OCI-LY1 (cell line): ENCODE results near the gene CCDC127.

Source experiments
- H2AFZ ChIP-seq: fragments of 200-600 bp; sonication (generic), shearing (Covaris generic); 2 replicates; pipeline ENCODE4 v1.6.0; 2014; ENCODE audit warnings: antibody characterized with exemption, mild to moderate bottlenecking, low read length
- H3F3A ChIP-seq: fragments of 200-600 bp; sonication (generic), shearing (Covaris generic); 2 replicates; pipeline ENCODE4 v1.6.0; 2014; ENCODE audit warnings: mild to moderate bottlenecking, antibody characterized with exemption, low read length, moderate library complexity; ENCODE audit not compliant: insufficient read depth
- H3K27ac ChIP-seq: fragments of 200-600 bp; sonication (generic); 2 replicates; pipeline ENCODE4 v1.5.1; 2014; ENCODE audit warnings: low read length, mixed run types, mild to moderate bottlenecking, low read depth; ENCODE audit not compliant: poor library complexity, severe bottlenecking
- H3K27me3 ChIP-seq: fragments of 200-600 bp; sonication (generic); 2 replicates; pipeline ENCODE4 v1.6.0; 2014; ENCODE audit warnings: antibody characterized with exemption, mild to moderate bottlenecking, low read length, moderate library complexity; ENCODE audit not compliant: insufficient read depth
- H3K36me3 ChIP-seq: fragments of 200-600 bp; sonication (generic); 2 replicates; pipeline ENCODE4 v1.6.1; 2014; ENCODE audit warnings: mild to moderate bottlenecking, antibody characterized with exemption, low read length, moderate library complexity, mixed read lengths; ENCODE audit not compliant: insufficient read depth
- H3K4me1 ChIP-seq: fragments of 200-600 bp; sonication (generic); 2 replicates; pipeline ENCODE4 v1.5.1; 2014; ENCODE audit warnings: mild to moderate bottlenecking, low read length, moderate library complexity; ENCODE audit not compliant: insufficient read depth, severe bottlenecking
- H3K4me2 ChIP-seq: fragments of 200-600 bp; sonication (generic), shearing (Covaris generic); 2 replicates; pipeline ENCODE4 v1.6.1; 2014; ENCODE audit warnings: low read length
- H3K4me3 ChIP-seq: fragments of 200-600 bp; sonication (generic); 2 replicates; pipeline ENCODE4 v1.5.1; 2014; ENCODE audit warnings: low read length, low read depth, mild to moderate bottlenecking, mixed read lengths; ENCODE audit not compliant: poor library complexity, severe bottlenecking
- H3K79me2 ChIP-seq: fragments of 200-600 bp; shearing (Covaris generic); 2 replicates; pipeline ENCODE4 v1.6.1; 2016; ENCODE audit warnings: mixed run types, low read length, mixed read lengths; ENCODE audit not compliant: insufficient read depth
- H3K9ac ChIP-seq: fragments of 200-600 bp; sonication (generic), shearing (Covaris generic); 2 replicates; pipeline ENCODE4 v1.6.1; 2014; ENCODE audit warnings: mild to moderate bottlenecking, low read length, mixed read lengths
- H3K9me2 ChIP-seq: fragments of 200-600 bp; sonication (generic), shearing (Covaris generic); 2 replicates; pipeline ENCODE4 v1.6.1; 2014; ENCODE audit warnings: low read depth, mild to moderate bottlenecking, low read length, mixed read lengths
- H3K9me3 ChIP-seq: fragments of 200-600 bp; shearing (Covaris generic); 2 replicates; pipeline ENCODE4 v1.6.1; 2014; ENCODE audit warnings: low read length, mixed read lengths
- H4K20me1 ChIP-seq: fragments of 200-600 bp; sonication (generic), shearing (Covaris generic); 2 replicates; pipeline ENCODE4 v1.6.0; 2016; ENCODE audit warnings: mild to moderate bottlenecking, low read length; ENCODE audit not compliant: insufficient read depth
- CTCF ChIP-seq: fragments of 200-600 bp; sonication (generic), shearing (Covaris generic); IDR thresholded peaks from 2 replicates; pipeline ENCODE4 v1.5.1; 2017; ENCODE audit warnings: mild to moderate bottlenecking, antibody characterized with exemption, low read length, moderate library complexity, mixed read lengths
- EZH2 ChIP-seq: fragments of 200-600 bp; sonication (generic), shearing (Covaris generic); IDR thresholded peaks from 2 replicates; pipeline ENCODE4 v1.8.0; 2017; ENCODE audit warnings: borderline replicate concordance, mixed run types, mild to moderate bottlenecking, antibody characterized with exemption, low read length, moderate library complexity, mixed read lengths

CCDC127 gene

GRCh38 chr5:147751-148150 lies 70.2 kb downstream of the CCDC127 start:
- peaks cover 8% of the 10 kb centered on the region for H3K9me3 ChIP-seq
- no peaks in the 10 kb centered on the region for H3K4me1 ChIP-seq
- no peaks in the 10 kb centered on the region for H4K20me1 ChIP-seq
- H3F3A ChIP-seq: no peaks in the 10 kb centered on the region
- no peak for TF ChIP-seq EZH2
- TF ChIP-seq CTCF: no peak
- no peaks in the 10 kb centered on the region for H3K79me2 ChIP-seq
- no peak overlapping the region for H2AFZ ChIP-seq
- no peak overlapping the region for H3K27ac ChIP-seq
- H3K4me3 ChIP-seq: no peak overlapping the region
- H3K36me3 ChIP-seq: no peaks in the 10 kb centered on the region
- H3K9me2 ChIP-seq: no peaks in the 10 kb centered on the region
- H3K9ac ChIP-seq: no peak overlapping the region
- H3K27me3 ChIP-seq: no peaks in the 10 kb centered on the region
- no peak overlapping the region for H3K4me2 ChIP-seq
